ENCODE results near the gene SFXN5.

The SFXN5 gene

DNA sequence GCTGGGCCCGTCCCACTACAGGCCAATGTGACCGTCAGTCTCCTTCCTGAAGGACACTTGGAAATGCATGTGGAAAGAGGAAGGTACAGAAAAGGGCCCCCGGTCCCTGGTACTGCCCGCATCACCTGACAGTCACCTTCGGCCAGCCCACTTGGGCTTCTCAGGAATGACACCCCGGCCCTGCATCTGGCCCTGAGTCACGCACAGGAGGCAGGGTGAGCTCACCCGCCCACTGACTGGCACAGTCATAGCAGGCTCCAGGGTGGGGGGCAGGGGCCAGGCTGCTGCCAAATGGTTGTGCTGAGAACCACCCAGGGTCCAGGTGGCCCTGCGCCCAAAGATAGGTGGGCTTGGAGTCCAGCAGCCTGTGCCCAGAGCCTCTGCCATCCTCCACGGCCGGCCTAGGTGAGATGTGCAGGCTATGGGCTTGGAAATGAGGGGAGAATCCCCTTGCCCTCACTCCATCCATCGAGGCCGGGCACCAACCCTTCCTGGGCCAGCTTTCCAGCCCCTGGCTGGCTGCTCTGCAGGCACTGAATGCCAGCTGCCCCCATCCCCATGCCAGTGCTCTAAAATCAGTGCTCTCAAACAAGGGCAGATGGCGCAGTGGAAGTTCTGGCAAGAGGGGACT lies 140.1 kb downstream of the SFXN5 start:
- H3K4me1 Mint-ChIP-seq (ENCODE audit: low read depth): peaks cover 10% of the 10 kb centered on the region
- no peak overlapping the region for H3K4me3 Mint-ChIP-seq
- H3K27ac Mint-ChIP-seq: no peak overlapping the region
- peaks cover 12% of the 10 kb centered on the region for H3K27me3 Mint-ChIP-seq (ENCODE audit: low read depth)
- no peaks in the 10 kb centered on the region for H3K36me3 Mint-ChIP-seq (ENCODE audit: low read depth)
- no peaks in the 10 kb centered on the region for H3K9me3 Mint-ChIP-seq

DNA sequence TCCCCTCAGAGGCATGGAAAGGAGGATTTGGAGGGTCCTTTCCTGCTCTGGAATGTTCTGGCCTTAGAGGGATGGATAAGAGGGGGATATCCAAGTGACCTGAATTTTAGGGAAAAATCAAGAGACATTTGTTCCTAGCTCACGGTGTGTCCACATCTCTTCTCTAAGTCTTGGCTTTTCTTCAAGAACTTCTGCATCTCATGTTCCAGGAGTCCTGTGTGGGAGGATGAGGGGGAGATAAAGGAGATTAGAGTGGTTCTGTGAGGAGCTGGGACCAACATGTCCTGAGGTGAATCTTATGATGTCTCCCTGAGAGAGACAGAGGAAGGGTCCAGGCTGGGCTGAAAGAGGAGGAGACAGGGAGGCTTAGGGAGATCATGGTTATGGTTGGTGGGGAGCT lies 142.5 kb downstream of the SFXN5 start:
- Mint-ChIP-seq H3K36me3 (ENCODE audit: low read depth) (no peaks in the 10 kb centered on the region), H3K4me3 (no peak overlapping the region), H3K4me1 (ENCODE audit: low read depth) (peaks cover 5% of the 10 kb centered on the region), H3K27me3 (ENCODE audit: low read depth) (peaks cover 1% of the 10 kb centered on the region), H3K9me3 (no peaks in the 10 kb centered on the region), H3K27ac (no peak overlapping the region)

DNA sequence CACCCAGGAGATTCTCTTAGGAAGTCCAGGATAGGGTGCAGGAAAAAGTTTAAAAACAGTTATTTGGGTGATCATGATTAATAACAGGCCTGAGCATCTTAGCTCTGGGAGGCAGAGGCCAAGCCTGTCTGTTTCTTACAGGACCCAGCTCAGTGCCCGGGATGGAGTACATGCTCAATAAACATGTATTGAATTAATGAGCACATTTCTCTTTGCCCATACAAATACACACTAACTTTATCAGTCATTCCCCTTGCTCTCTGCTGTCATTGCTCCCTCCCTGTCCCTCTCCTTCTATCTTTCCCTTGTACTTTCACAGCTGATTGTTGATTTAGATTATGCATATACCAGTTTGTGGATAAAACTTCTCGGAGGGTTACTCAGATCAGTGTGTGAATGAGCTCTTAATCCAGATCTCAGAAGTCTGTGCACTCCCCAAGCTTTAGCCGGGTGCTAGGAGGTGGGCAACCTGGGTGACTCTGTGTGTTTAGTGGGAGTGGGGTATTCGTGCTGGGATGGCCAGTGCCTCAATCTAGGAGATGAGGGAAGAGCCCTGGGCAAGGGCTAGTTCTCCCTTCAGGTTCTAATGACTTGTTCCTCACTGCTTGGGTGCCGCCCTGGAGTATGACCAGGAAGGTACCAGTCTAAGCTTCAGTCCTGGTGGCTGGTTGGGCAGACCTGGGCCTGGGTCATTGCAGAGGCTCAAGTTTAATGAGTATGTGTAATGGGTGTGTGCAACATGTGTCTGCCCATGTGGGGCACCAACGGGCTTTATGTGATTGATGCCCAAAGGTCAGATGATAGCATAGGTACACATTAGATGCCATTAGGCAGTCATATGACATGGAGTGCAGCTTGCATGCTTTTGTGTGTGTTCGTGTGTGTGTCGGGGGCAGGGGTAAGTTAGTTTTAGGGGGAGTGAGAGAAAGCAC lies 143.6 kb downstream of the SFXN5 start:
- Mint-ChIP-seq H3K27ac (no peak overlapping the region), H3K36me3 (ENCODE audit: low read depth) (no peaks in the 10 kb centered on the region), H3K9me3 (no peaks in the 10 kb centered on the region), H3K27me3 (ENCODE audit: low read depth) (peaks cover 13% of the 10 kb centered on the region), H3K4me1 (ENCODE audit: low read depth) (peaks cover 5% of the 10 kb centered on the region), H3K4me3 (no peak overlapping the region)

DNA sequence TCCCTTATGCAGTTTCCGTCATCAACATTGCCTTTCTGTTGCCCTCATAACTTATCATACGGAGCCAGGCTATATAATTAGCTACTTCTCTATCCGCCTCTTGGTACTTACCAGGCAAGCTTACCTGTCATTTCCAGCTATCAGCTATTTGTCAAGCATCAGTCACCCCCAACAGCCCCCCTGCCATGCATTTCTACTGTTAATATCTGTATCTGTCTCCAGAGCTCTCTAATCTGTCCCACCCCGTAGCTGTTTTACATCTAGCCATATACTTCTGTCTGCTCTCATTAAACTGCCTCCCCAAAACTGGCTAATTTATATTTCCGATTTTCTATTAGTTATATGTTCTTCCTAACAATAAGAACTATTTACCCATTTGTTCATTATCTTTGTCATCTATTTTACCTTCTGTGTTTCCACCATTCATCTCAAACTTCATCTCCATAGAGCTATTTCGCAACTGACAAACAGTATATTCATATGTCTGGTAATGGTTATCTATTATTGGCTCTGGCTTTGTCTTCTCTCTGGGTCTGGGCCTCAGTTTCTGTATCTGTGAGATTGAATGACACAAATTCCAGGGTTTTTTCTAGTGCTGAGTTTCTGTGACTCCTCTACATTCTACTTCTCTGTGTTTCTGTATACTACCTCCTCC lies 144.6 kb downstream of the SFXN5 start:
- Mint-ChIP-seq H3K4me1 (ENCODE audit: low read depth) (peaks cover under 1% of the 10 kb centered on the region), H3K4me3 (no peak overlapping the region), H3K27ac (no peak overlapping the region), H3K9me3 (no peaks in the 10 kb centered on the region), H3K36me3 (ENCODE audit: low read depth) (no peaks in the 10 kb centered on the region), H3K27me3 (ENCODE audit: low read depth) (peaks cover 22% of the 10 kb centered on the region)

DNA sequence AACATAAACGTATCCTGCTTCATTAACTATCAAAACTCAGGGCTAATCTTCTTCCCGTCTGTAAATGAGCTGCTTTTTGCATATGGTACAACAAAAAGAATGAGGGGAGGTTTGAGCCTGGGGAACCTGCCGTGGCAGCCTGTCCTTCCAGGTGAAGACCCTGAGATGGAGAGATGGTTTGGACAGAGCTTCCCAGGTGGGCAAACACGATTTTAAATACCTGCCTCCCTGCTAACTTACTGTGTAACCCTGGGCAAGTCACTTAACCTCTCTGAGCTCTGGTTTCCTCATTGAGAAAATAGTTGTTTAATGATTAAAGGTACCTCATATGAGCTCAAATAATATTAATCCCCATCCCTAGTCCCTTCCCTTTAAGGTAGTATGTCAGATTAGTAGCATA lies 145.1 kb downstream of the SFXN5 start:
- H3K9me3 Mint-ChIP-seq: no peaks in the 10 kb centered on the region
- H3K4me1 Mint-ChIP-seq (ENCODE audit: low read depth): no peaks in the 10 kb centered on the region
- no peak overlapping the region for H3K4me3 Mint-ChIP-seq
- H3K27ac Mint-ChIP-seq: no peak overlapping the region
- no peaks in the 10 kb centered on the region for H3K36me3 Mint-ChIP-seq (ENCODE audit: low read depth)
- peaks cover 28% of the 10 kb centered on the region for H3K27me3 Mint-ChIP-seq (ENCODE audit: low read depth)

DNA sequence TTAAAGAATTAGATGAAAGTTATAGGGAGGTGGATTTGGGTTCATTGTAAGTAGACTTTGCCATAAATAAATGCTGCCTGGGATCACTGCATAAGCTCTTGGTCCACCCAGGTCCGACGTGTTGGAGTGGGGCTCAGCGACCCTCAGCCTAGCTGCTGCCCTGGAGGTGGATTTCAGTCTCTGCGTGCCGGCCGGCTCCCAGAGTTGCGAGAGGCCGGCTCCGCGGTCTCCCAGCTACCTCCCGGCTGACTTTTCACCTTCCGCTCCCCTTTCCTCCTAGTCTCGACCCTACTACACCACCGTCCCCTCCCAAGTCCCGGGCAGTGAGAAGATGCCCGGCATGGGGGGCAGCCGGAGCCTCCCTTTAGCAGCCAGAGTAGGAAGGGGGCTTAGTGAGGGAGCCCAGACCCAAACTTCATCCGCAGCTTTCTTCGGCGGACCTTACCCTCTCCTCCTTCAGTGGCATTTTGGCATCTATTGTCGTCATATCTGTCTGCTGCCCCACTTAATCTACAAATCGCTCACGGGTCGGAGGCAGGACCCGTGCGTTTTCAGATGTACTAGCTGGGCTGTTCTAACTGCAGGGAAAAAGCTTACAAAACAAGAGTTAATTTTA lies 146.1 kb downstream of the SFXN5 start:
- Mint-ChIP-seq H3K27ac (no peak overlapping the region), H3K9me3 (no peaks in the 10 kb centered on the region), H3K36me3 (ENCODE audit: low read depth) (no peaks in the 10 kb centered on the region), H3K4me1 (ENCODE audit: low read depth) (no peaks in the 10 kb centered on the region), H3K4me3 (no peak overlapping the region), H3K27me3 (ENCODE audit: low read depth) (peaks cover 37% of the 10 kb centered on the region)

DNA sequence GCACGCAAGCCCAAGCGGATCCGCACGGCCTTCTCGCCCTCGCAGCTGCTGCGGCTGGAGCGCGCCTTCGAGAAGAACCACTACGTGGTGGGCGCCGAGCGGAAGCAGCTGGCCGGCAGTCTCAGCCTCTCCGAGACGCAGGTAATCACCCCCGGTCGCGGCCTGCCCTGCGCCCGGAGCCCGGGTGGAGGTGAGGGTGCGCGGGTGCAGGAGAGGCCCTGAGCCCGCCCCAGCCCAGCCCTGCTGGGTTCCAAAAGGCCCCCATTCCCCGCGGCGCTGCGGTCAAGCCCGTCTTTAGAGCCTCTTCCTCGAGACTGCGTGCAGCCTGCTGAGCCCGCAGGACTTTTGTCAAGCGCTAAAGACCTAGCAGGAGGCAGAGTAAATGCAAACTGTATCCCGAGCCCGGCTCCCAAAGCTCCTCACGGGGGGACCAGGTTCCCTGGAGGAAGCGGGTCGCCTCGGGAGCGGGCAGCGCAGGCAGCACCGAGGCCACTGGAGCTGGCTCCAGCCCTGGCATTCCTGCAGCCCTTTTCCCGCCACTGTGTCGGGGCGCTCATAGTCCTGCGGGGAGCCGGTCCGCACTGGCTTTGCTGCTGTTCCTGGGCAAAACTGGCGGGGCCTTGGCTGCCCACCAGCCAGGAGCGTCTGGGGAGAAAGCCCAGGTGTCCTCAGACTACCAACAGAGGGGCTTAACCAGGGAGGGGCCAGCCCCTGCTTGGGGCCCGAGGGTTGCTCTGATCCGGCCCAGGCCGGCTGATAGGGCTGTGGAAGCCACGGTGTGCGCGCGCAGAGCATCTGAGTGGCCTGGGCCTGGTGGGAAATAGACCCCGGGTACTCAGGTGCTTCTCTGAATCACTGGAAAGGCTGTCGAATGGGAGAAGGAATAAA lies 146.9 kb downstream of the SFXN5 start:
- Mint-ChIP-seq H3K27ac (no peak overlapping the region), H3K4me1 (ENCODE audit: low read depth) (peaks cover under 1% of the 10 kb centered on the region), H3K36me3 (ENCODE audit: low read depth) (no peaks in the 10 kb centered on the region), H3K9me3 (no peaks in the 10 kb centered on the region), H3K4me3 (no peak overlapping the region), H3K27me3 (ENCODE audit: low read depth) (peaks cover 46% of the 10 kb centered on the region)

DNA sequence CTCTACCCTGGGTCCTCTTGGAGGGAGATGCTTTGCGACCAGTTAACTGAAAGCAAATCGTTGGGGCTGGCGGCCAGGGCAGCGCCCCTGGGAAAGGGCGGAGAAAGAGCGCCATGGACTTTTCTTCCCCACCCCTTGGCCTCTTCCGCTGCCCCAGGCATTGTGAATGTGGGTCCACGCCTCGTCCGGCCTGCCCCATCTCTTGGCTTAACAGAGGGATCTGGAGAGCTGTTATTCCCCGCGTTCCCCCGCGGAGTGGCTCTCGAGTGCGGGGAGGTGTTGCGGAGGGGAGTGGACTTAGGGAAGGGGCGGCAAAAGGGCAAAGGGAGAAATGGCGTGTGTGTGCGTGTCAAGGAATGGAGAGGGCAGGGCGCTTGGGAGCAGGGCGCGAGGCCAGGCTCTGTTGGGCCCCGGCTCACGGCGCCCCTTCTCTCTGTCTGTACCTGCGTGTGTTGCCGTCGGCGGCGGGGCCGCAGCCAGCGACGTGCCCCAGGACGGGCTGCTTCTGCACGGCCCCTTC lies 147.6 kb downstream of the SFXN5 start:
- Mint-ChIP-seq H3K27ac (no peak overlapping the region), H3K27me3 (ENCODE audit: low read depth) (peaks cover 53% of the 10 kb centered on the region), H3K4me1 (ENCODE audit: low read depth) (peaks cover 3% of the 10 kb centered on the region), H3K4me3 (no peak overlapping the region), H3K9me3 (no peaks in the 10 kb centered on the region), H3K36me3 (ENCODE audit: low read depth) (no peaks in the 10 kb centered on the region)

DNA sequence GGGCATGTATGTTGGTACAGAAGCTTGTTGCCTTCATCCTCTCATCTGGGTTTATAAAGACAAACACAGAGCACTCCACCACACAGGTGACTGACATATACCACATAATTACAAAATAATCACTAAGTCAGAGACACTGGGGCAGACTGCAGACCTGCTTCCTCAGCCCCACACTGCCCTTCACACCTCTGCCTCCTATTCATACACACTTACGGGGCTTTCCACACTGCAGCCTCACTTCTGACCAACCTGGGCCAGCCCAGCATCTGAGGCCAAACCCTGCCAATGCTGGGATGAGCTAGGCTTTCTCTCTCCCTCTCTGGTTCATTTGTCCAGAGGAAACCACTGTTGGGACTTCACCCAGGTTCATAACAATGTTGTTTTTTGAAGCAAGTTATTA lies 149.7 kb downstream of the SFXN5 start:
- no peaks in the 10 kb centered on the region for H3K36me3 Mint-ChIP-seq (ENCODE audit: low read depth)
- peaks cover 63% of the 10 kb centered on the region for H3K27me3 Mint-ChIP-seq (ENCODE audit: low read depth)
- H3K4me3 Mint-ChIP-seq: no peak overlapping the region
- H3K9me3 Mint-ChIP-seq: no peaks in the 10 kb centered on the region
- H3K4me1 Mint-ChIP-seq (ENCODE audit: low read depth): peaks cover 6% of the 10 kb centered on the region
- H3K27ac Mint-ChIP-seq: no peak overlapping the region

DNA sequence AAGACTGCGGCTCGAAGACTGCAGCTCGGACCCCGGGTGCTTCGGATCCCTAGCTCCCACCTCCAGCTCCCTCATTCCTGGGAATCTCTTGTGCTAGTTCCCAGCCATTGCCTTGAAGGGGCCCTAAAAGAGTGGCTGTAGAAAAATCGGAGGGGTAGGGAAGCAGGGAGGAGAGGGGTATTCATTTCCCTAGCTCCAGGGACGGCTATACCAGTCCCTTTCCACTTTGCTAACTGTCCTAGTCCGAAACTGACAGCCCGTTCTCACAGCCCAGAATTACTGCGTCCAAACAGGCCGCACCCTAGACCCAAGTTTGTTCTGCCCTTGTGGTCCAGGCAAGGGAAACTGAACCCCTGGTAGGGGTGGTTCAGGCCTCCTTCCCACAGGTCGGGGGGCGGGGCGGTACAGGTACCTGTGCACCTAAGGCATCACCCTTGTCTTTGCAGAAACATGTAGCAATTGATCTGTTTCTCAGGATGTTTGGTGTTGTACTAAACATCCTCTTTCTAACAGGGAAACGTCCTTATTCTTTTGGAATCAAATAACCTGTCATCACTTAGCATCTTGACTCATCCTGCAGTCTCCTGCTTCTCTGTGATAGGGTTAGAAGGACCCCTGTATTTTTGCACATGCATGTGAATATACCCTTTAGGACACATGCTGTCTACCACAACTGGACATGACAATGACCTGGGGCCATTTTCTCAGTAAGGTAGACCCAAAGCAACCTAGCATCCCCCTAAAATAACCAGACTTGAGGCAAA lies 150.2 kb downstream of the SFXN5 start:
- H3K27ac Mint-ChIP-seq: no peak overlapping the region
- H3K4me1 Mint-ChIP-seq (ENCODE audit: low read depth): peaks cover 7% of the 10 kb centered on the region
- H3K9me3 Mint-ChIP-seq: no peaks in the 10 kb centered on the region
- no peak overlapping the region for H3K4me3 Mint-ChIP-seq
- peaks cover 67% of the 10 kb centered on the region for H3K27me3 Mint-ChIP-seq (ENCODE audit: low read depth)
- no peaks in the 10 kb centered on the region for H3K36me3 Mint-ChIP-seq (ENCODE audit: low read depth)

DNA sequence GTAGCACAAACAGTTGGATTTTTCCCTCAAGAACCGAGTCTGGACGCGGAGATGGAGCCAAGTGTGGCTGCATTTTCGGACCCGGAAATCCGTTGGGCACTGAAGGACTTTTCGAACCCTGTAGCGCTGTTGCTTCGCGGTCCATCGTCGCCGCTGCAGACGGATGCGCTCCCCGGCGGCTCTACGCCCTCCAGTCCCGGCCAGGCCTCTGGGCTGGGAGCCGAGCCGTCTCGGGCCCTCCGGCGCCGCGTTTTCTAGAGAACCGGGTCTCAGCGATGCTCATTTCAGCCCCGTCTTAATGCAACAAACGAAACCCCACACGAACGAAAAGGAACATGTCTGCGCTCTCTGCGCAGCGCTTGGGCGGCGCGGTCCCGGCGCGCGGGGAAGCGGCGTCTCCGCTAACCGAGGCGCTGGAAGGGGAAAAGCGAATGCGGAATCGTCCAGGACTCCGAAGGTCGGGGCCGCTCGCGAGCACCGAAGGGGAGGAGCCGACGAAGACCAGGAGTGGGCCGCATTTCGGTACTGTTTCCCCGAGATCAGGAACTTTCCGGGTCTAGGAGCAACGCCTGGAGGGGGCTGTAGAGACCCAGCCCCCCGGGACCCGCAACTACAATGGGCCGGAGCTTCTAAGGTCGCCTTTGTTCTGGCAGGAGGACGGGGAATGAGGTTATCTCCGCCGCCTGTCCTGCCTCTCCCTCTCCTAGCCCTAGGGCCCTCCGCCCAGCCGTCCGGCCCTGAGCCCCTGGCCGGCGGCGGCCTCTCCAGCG lies 151.0 kb downstream of the SFXN5 start:
- peaks cover 9% of the 10 kb centered on the region for H3K4me1 Mint-ChIP-seq (ENCODE audit: low read depth)
- H3K27me3 Mint-ChIP-seq (ENCODE audit: low read depth): peaks cover 71% of the 10 kb centered on the region
- no peaks in the 10 kb centered on the region for H3K9me3 Mint-ChIP-seq
- H3K36me3 Mint-ChIP-seq (ENCODE audit: low read depth): no peaks in the 10 kb centered on the region
- H3K27ac Mint-ChIP-seq: no peak overlapping the region
- H3K4me3 Mint-ChIP-seq: peak overlapping the region; percentile 42

DNA sequence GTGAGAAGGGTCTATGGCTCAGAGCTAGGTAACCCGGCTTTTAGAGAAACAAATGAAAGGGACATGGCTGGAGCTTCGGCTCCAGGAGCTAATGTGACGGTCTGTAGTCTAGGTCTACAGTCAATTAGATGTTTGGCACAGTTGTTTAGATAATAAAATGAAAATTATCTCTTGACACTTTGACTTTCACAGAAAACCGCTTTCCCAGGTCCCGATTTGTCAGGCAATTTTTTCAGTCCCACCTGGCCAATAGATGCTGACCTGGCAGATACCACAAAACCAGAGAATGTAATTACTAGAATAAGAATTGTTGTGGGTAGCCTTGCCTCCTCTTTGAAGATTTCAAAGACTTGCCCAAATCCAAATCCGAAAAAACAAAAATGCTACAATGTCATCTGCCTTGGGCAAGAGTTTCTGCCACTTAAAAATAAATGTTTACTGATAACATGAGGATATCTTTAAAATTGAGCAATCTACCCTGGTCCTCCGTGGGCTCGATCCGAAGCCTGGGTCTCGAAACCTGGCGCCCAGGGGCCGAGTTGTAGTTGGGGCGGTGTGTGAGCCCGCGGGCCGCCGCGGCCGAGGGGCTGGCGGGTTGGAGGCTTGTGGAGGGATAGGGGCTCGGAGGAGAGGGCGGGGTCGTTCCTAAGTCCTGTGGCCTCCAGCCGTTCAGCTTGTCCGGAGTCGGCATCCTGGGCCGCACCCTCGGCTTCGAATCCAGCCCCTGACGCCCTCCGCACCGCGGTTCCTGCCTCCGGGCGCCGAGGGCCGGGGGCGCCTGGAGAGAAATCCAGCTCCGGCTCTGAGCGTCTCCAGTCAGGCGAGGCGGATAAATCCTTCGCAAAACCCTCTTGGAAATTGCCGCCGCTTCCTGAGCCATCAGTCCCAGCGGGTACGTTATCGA lies 151.8 kb downstream of the SFXN5 start:
- peak overlapping the region; percentile 45 for H3K27ac Mint-ChIP-seq
- no peaks in the 10 kb centered on the region for H3K36me3 Mint-ChIP-seq (ENCODE audit: low read depth)
- no peak overlapping the region for H3K4me3 Mint-ChIP-seq
- H3K4me1 Mint-ChIP-seq (ENCODE audit: low read depth): peaks cover 11% of the 10 kb centered on the region
- no peaks in the 10 kb centered on the region for H3K9me3 Mint-ChIP-seq
- peaks cover 79% of the 10 kb centered on the region for H3K27me3 Mint-ChIP-seq (ENCODE audit: low read depth)
